Esophagus muscularis mucosa (tissue), 4 donors: ENCODE data around the gene WWTR1. TPM values are rescaled to one million over a fixed set of nuclear protein-coding genes. Genes with fewer than 3 reads are reported as not detected.

Source experiments
- DNase-seq: peaks from one replicate; pipeline ENCODE4 v3.0.0-alpha.2; 2017; ENCODE audit errors: extremely low spot score
- H3K27ac ChIP-seq, 4 donors: fragments of 200-600 bp; sonication (generic); replicated peaks in 1 of 4; 1 replicate in 3 of 4; 2 replicates in 1 of 4; pipeline ENCODE4 v1.5.1; 2016 to 2019; ENCODE audit warnings: mild to moderate bottlenecking in 1 of 4
- H3K27me3 ChIP-seq, 4 donors: fragments of 200-600 bp; sonication (generic); one replicate each; pipeline versions ENCODE4 v1.5.1 to v1.6.0; 2016 to 2019
- H3K36me3 ChIP-seq, 4 donors: fragments of 200-600 bp; sonication (generic); one replicate each; pipeline ENCODE4 v1.5.1; 2016 to 2019
- H3K4me1 ChIP-seq, 4 donors: fragments of 200-600 bp; sonication (generic); one replicate each; pipeline ENCODE4 v1.5.1; 2016 to 2019
- H3K4me3 ChIP-seq, 4 donors: fragments of 200-600 bp; sonication (generic); 1 replicate in 2 of 4; 2 replicates in 2 of 4; pipeline ENCODE4 v1.5.1; 2016 to 2019; ENCODE audit warnings: mild to moderate bottlenecking in 4 of 4, moderate library complexity in 1 of 4
- H3K9me3 ChIP-seq, 4 donors: fragments of 200-600 bp; sonication (generic); 1 replicate in 3 of 4; 2 replicates in 1 of 4; pipeline ENCODE4 v1.5.1; 2016 to 2019
- CTCF ChIP-seq, 3 experiments: fragments of 200-600 bp in 2 of 3; fragments of 450-650 bp in 1 of 3; sonication (generic) in 2 of 3; IDR thresholded peaks; one replicate each; pipeline ENCODE4 v1.5.1; 2017 to 2019; ENCODE audit warnings: antibody characterized with exemption in 3 of 3, mild to moderate bottlenecking in 2 of 3, moderate library complexity in 1 of 3
- EP300 ChIP-seq: sonication (generic); formaldehyde crosslinking; IDR thresholded peaks from one replicate; pipeline ENCODE4 v1.6.1; 2017; ENCODE audit warnings: antibody characterized with exemption
- POLR2A ChIP-seq: fragments of 450-650 bp; IDR thresholded peaks from one replicate; pipeline ENCODE4 v1.6.1; 2017; ENCODE audit warnings: antibody characterized with exemption, moderate library complexity, mild to moderate bottlenecking, low read depth
- POLR2AphosphoS5 ChIP-seq, 2 donors: sonication (generic); formaldehyde crosslinking; IDR thresholded peaks; one replicate each; pipeline ENCODE4 v1.6.1; 2017; ENCODE audit warnings: antibody characterized with exemption in 2 of 2
- WGBS: methylation state at CpG from one replicate; pipeline ENCODE4 v1.1.5; 2018; 5-methylcytosine and 5-hydroxymethylcytosine counted together
- intact Hi-C: fragments of 100-400 bp; cut with DNase I; formaldehyde crosslinking; loops from one replicate; pipeline ENCODE4 v1.15.1; 2023
- total RNA-seq, 4 donors: library from RNA; depleted of rRNA; stranded (reverse); fragments of >200 nt; gene quantifications; one replicate each; pipeline versions ENCODE4 v1.1.0 to v1.2.1, GENCODE V29; 2016

The WWTR1 gene
- total RNA-seq, 4 donors from 2014 or later = 346 to 535 (median 463) TPM

DNA sequence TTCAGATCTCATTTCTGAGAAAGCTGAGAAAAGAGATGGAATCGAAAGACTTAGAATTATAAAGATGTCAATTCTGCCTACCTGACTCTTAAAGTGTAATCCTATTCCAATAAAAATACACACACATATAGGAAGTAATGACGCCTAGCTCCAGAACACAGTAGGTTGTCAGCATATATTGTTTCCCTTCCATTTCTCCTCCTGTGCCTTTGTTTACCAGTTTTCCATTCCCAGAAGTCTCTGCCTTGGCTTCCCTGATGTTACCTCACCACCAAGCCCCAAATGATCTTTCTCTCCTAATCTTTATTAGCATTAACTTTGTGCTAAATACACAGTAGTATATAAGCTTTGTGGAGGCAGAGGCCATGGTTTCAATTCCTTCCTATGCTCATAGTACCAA, 143.4 kb downstream of the WWTR1 start:
- Histone ChIP-seq H3K36me3 (peaks cover 0 to 30% (median 8%) of the 10 kb centered on the region in 4 donors), H3K9me3 (no peaks in the 10 kb centered on the region), H3K4me1 (peaks cover 3 to 22% (median 19%) of the 10 kb centered on the region in 4 donors), H3K4me3 (no peak overlapping the region), H3K27ac (peak overlapping the region in 1 of 4 donors; percentile 14), H3K27me3 (no peaks in the 10 kb centered on the region)
- DNase-seq = no peak
- 82% methylated on average over 2 of the region's 2 CpGs for WGBS
- TF ChIP-seq POLR2A (no peak), EP300 (no peak), POLR2AphosphoS5 (IDR thresholded peaks at IDR 0.05) (no peak), CTCF (IDR thresholded peaks at IDR 0.05) (no peak)
- intact Hi-C loops = loop anchor here (5.0 kb wide), 1 partner anchor 293 kb away; no protein-coding TSS in a partner anchor

DNA sequence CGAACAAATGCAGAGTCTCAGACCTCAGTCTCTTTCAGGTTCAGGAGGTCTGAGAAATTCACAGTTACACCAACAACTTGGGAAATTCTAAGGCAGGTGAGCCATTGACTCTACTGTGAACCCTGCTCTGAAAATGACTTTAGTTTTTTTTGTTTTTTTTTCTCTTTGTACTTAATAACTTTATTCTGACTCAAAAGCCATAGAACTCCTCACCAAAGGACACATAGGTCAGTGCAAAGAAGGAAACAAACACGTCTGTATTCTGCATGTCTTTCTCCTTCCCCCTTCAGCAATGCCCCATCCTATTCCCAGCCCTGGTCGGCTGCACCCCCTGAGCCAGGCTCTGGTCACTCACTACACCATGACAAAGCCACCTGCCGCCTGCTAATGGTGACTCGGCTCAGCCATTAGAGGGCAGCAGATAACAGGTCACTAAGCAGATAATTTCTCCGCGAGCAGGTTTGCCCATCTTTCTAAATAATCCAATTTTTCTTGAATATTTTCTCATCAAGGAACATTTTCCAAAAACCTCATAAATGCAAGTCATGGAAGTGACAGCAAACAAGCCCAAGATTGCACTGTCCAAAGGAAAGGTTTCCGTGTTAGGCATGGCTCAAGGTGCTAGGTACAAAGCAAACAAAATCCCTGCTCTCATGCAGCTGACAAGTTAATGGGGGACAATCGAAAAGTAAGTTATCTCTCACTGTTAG, 145.6 kb downstream of the WWTR1 start:
- Histone ChIP-seq H3K9me3 (no peaks in the 10 kb centered on the region), H3K36me3 (peaks cover 0 to 10% (median 1%) of the 10 kb centered on the region in 4 donors), H3K27ac (no peak overlapping the region), H3K4me3 (no peak overlapping the region), H3K27me3 (no peaks in the 10 kb centered on the region), H3K4me1 (peaks cover 3 to 23% (median 17%) of the 10 kb centered on the region in 4 donors)
- TF ChIP-seq EP300 (no peak), POLR2AphosphoS5 (IDR thresholded peaks at IDR 0.05) (peak in 1 of 2 donors; percentile 51), CTCF (IDR thresholded peaks at IDR 0.05) (peak; percentile 82 to 87 (median 84)), POLR2A (no peak)
- no peak for DNase-seq
- 15% methylated on average over 9 of the region's 9 CpGs for WGBS
- intact Hi-C loops = loop anchor here (1.0 to 5.0 kb wide), 2 partner anchors 206 to 295 kb away; no protein-coding TSS in a partner anchor

GRCh38 chr3:149511040-149511626, 146.7 kb downstream of the WWTR1 start:
- no peak for TF ChIP-seq CTCF (IDR thresholded peaks at IDR 0.05)
- no peak for TF ChIP-seq EP300
- TF ChIP-seq POLR2AphosphoS5 (IDR thresholded peaks at IDR 0.05) = no peak
- no peak for TF ChIP-seq POLR2A
- Histone ChIP-seq H3K36me3 (no peaks in the 10 kb centered on the region), H3K4me3 (no peak overlapping the region), H3K27me3 (no peaks in the 10 kb centered on the region), H3K9me3 (no peaks in the 10 kb centered on the region), H3K4me1 (peaks cover 0 to 14% (median 13%) of the 10 kb centered on the region in 4 donors), H3K27ac (no peak overlapping the region)
- DNase-seq = no peak
- 60% methylated on average over 3 of the region's 3 CpGs for WGBS
- intact Hi-C loops = loop anchor here (5.0 kb wide), 1 partner anchor 296 kb away; no protein-coding TSS in a partner anchor

- 88% methylated on average over 3 of the region's 3 CpGs for WGBS
- Histone ChIP-seq H3K27ac (no peak overlapping the region), H3K4me3 (no peak overlapping the region), H3K36me3 (no peaks in the 10 kb centered on the region), H3K9me3 (no peaks in the 10 kb centered on the region), H3K27me3 (no peaks in the 10 kb centered on the region), H3K4me1 (peaks cover 0 to 14% (median 13%) of the 10 kb centered on the region in 4 donors)
- DNase-seq = no peak
- intact Hi-C loops = loop anchor here (5.0 kb wide), 1 partner anchor 297 kb away; no protein-coding TSS in a partner anchor
- TF ChIP-seq POLR2A = no peak
- TF ChIP-seq EP300 = no peak
- no peak for TF ChIP-seq CTCF (IDR thresholded peaks at IDR 0.05)
- no peak for TF ChIP-seq POLR2AphosphoS5 (IDR thresholded peaks at IDR 0.05)
These were observed 147.3 kb downstream of the WWTR1 start for GRCh38 chr3:149510480-149510879.
